WERI-Rb-1 (cell line): Measurements from ENCODE around the gene RAB6B.

Experiments used
- DNase-seq: peaks from one replicate; pipeline ENCODE4 v3.0.0-alpha.2; 2020
- H3K27ac ChIP-seq: fragments of 250-450 bp; sonication (Bioruptor Pico); 2 replicates; pipeline ENCODE4 v1.5.1; 2020; ENCODE audit warnings: mild to moderate bottlenecking, moderate library complexity
- H3K27me3 ChIP-seq: fragments of 250-450 bp; sonication (Bioruptor Pico); 2 replicates; pipeline ENCODE4 v1.5.1; 2021; ENCODE audit warnings: mild to moderate bottlenecking, low read depth, moderate library complexity; ENCODE audit not compliant: insufficient read depth, severe bottlenecking
- H3K36me3 ChIP-seq: fragments of 250-450 bp; sonication (Bioruptor Pico); 2 replicates; pipeline ENCODE4 v1.5.1; 2020; ENCODE audit warnings: mild to moderate bottlenecking, moderate library complexity
- H3K4me3 ChIP-seq: 2 replicates; pipeline ENCODE4 v1.5.1; 2011; ENCODE audit warnings: low read depth, mild to moderate bottlenecking, control low read depth, low read length
- H3K9me3 ChIP-seq: fragments of 250-450 bp; sonication (Bioruptor Pico); 2 replicates; pipeline ENCODE4 v1.5.1; 2021; ENCODE audit warnings: mild to moderate bottlenecking, moderate library complexity; ENCODE audit not compliant: severe bottlenecking
- TF ChIP-seq, protein P1 (sequence below): IDR thresholded peaks from 2 replicates; pipeline ENCODE4 v1.5.1; 2011; ENCODE audit warnings: low read depth, mild to moderate bottlenecking, control low read depth, inconsistent platforms, low read length

RAB6B gene

DNA sequence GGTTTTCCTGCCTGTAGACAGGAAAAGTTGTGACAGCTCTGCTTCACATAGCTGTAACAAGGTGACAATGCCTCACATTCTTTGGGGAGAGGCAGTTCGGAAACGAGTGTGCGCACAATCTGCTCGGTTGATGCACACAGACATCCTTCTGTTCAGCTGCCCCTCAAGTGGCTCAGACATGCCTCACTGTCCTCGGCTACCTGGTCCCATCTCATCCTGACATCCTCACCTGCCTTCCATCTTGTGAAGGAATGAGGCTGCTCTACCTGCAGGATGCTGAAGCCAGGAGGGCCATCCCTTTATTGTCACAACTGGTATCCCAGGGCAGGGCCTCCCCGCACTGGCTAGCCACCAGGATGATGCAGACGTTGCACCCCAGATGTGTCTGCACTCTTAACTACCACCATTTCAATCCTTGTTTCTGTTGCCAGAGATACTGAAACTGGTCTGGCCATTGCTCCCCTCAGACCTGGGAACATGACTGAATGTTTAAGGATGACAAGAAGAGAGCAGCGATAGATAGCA, 70.7 kb downstream of the RAB6B start:
- no peak overlapping the region for H3K27ac ChIP-seq
- peaks cover 11% of the 10 kb centered on the region for H3K36me3 ChIP-seq
- DNase-seq: no peak
- no peak overlapping the region for H3K4me3 ChIP-seq
- H3K27me3 ChIP-seq: no peaks in the 10 kb centered on the region
- H3K9me3 ChIP-seq: no peaks in the 10 kb centered on the region
- TF ChIP-seq, protein P1, sequence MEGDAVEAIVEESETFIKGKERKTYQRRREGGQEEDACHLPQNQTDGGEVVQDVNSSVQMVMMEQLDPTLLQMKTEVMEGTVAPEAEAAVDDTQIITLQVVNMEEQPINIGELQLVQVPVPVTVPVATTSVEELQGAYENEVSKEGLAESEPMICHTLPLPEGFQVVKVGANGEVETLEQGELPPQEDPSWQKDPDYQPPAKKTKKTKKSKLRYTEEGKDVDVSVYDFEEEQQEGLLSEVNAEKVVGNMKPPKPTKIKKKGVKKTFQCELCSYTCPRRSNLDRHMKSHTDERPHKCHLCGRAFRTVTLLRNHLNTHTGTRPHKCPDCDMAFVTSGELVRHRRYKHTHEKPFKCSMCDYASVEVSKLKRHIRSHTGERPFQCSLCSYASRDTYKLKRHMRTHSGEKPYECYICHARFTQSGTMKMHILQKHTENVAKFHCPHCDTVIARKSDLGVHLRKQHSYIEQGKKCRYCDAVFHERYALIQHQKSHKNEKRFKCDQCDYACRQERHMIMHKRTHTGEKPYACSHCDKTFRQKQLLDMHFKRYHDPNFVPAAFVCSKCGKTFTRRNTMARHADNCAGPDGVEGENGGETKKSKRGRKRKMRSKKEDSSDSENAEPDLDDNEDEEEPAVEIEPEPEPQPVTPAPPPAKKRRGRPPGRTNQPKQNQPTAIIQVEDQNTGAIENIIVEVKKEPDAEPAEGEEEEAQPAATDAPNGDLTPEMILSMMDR: no peak

GRCh38 chr3:133821767-133822638, 73.7 kb downstream of the RAB6B start:
- TF ChIP-seq, protein P1: peak; percentile 46
- DNase-seq: peak; percentile 29
- H3K9me3 ChIP-seq: no peaks in the 10 kb centered on the region
- H3K36me3 ChIP-seq: peaks cover 31% of the 10 kb centered on the region
- no peak overlapping the region for H3K4me3 ChIP-seq
- no peak overlapping the region for H3K27ac ChIP-seq
- no peaks in the 10 kb centered on the region for H3K27me3 ChIP-seq

DNA sequence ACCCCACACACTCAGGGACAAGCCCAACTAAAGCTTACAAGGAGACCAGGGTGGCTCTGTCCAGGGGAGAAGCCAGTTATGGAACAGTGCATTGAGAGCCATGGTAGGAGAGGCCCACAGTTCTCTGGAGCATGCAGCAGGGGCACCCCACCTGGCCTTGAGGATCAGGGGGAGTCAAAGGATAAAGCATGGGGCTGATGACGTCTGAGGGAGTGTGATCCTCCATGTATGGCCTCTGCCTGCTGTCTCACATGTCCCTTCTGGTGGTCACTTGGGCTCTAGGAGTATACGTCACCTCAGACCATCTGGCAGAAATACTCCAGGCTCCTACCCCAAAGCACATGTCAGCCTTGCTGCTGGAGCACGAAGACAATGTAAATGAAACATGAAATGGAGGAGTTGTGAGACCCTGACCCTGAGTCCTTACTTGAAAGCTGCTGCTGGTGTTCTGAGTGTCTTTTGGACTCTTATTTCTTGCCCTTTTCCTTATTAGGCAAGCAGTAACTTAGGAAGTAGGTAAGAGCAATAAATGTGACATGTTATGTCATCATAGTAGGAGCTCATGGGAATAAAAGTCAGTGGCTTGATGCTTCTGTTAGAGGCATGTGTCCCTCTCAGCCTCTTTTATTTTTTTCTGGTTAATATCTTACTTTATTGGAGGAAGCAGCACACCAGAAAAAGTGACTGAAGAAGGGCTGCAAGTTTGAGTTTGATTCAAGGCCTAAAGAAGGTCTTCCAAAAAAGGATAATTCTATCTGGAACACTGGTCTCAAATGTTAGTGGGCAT, 74.6 kb downstream of the RAB6B start:
- no peak for DNase-seq
- H3K27ac ChIP-seq: no peak overlapping the region
- H3K9me3 ChIP-seq: no peaks in the 10 kb centered on the region
- H3K27me3 ChIP-seq: no peaks in the 10 kb centered on the region
- peaks cover 39% of the 10 kb centered on the region for H3K36me3 ChIP-seq
- H3K4me3 ChIP-seq: no peak overlapping the region
- TF ChIP-seq, protein P1: no peak

- H3K27me3 ChIP-seq: no peaks in the 10 kb centered on the region
- H3K27ac ChIP-seq: no peak overlapping the region
- no peak overlapping the region for H3K4me3 ChIP-seq
- no peak for DNase-seq
- H3K9me3 ChIP-seq: no peaks in the 10 kb centered on the region
- H3K36me3 ChIP-seq: peaks cover 43% of the 10 kb centered on the region
- TF ChIP-seq, protein P1: no peak
Observed at GRCh38 chr3:133820129-133820528, 75.6 kb downstream of the RAB6B start.

GRCh38 chr3:133815386-133815785, 80.3 kb downstream of the RAB6B start:
- Histone ChIP-seq H3K4me3 (no peak overlapping the region), H3K36me3 (peaks cover 50% of the 10 kb centered on the region), H3K27me3 (no peaks in the 10 kb centered on the region), H3K27ac (no peak overlapping the region), H3K9me3 (no peaks in the 10 kb centered on the region)
- no peak for DNase-seq
- TF ChIP-seq, protein P1: no peak
